DOHH2 (cell line): ENCODE data around the gene SMIM15.
"Not testable (repeated sequence)": the region's sequence is repeated elsewhere in the genome, so short reads cannot be mapped to it uniquely, and the experiment has no call there.

Source experiments
- H3F3A ChIP-seq: fragments of 200-600 bp; sonication (generic), shearing (Covaris generic); 2 replicates; pipeline ENCODE4 v1.6.0; 2016; ENCODE audit warnings: antibody characterized with exemption, mild to moderate bottlenecking; ENCODE audit not compliant: control insufficient read depth, insufficient read depth
- H3K27ac ChIP-seq: fragments of 200-600 bp; sonication (generic); 2 replicates; pipeline ENCODE4 v1.5.1; 2014; ENCODE audit warnings: low read depth, mild to moderate bottlenecking, low read length, moderate library complexity
- H3K27me3 ChIP-seq: fragments of 200-600 bp; sonication (generic); 2 replicates; pipeline ENCODE4 v1.6.1; 2014; ENCODE audit warnings: mild to moderate bottlenecking, low read length, mixed read lengths; ENCODE audit not compliant: control insufficient read depth
- H3K36me3 ChIP-seq: fragments of 200-600 bp; sonication (generic); 2 replicates; pipeline ENCODE4 v1.6.1; 2014; ENCODE audit warnings: mild to moderate bottlenecking, low read length, moderate library complexity, mixed read lengths; ENCODE audit not compliant: control insufficient read depth
- H3K4me1 ChIP-seq: fragments of 200-600 bp; sonication (generic); 2 replicates; pipeline ENCODE4 v1.6.1; 2014; ENCODE audit warnings: mild to moderate bottlenecking, low read length, mixed read lengths; ENCODE audit not compliant: control insufficient read depth
- H3K4me2 ChIP-seq: fragments of 200-600 bp; sonication (generic); 2 replicates; pipeline ENCODE4 v1.6.0; 2014; ENCODE audit warnings: mild to moderate bottlenecking, low read length, moderate library complexity
- H3K4me3 ChIP-seq: fragments of 200-600 bp; sonication (generic); 2 replicates; pipeline ENCODE4 v1.5.1; 2014; ENCODE audit warnings: mild to moderate bottlenecking, low read length, mixed read lengths
- H3K79me2 ChIP-seq: fragments of 200-600 bp; sonication (generic); 2 replicates; pipeline ENCODE4 v1.6.1; 2014; ENCODE audit warnings: mild to moderate bottlenecking, low read length, mixed read lengths; ENCODE audit not compliant: control insufficient read depth
- H3K9me2 ChIP-seq: fragments of 200-600 bp; sonication (generic); replicated peaks from 2 replicates; pipeline ENCODE4 v1.6.1; 2014; ENCODE audit warnings: mild to moderate bottlenecking, low read length, mixed read lengths; ENCODE audit not compliant: control insufficient read depth
- H3K9me3 ChIP-seq: fragments of 200-600 bp; sonication (generic); 2 replicates; pipeline ENCODE4 v1.6.1; 2014; ENCODE audit warnings: antibody characterized with exemption, low read length, mixed read lengths; ENCODE audit not compliant: control insufficient read depth, insufficient read depth
- H4K20me1 ChIP-seq: fragments of 200-600 bp; sonication (generic); 2 replicates; pipeline ENCODE4 v1.6.0; 2014; ENCODE audit warnings: low read depth, mild to moderate bottlenecking, antibody characterized with exemption, low read length, moderate library complexity; ENCODE audit not compliant: control insufficient read depth, insufficient read depth
- EZH2phosphoT487 ChIP-seq: fragments of 200-600 bp; sonication (generic); IDR thresholded peaks from 2 replicates; pipeline ENCODE4 v1.6.1; 2017; ENCODE audit warnings: borderline replicate concordance, mild to moderate bottlenecking, antibody characterized with exemption, low read length, moderate library complexity, mixed read lengths
- TF ChIP-seq, protein P1 (sequence below): fragments of 200-600 bp; sonication (generic); IDR thresholded peaks from one replicate; pipeline ENCODE4 v1.5.1; 2014; ENCODE audit warnings: antibody characterized with exemption, mild to moderate bottlenecking, low read depth, low read length; ENCODE audit not compliant: poor library complexity, severe bottlenecking

Gene SMIM15

GRCh38 chr5:61202213-61202612 lies 39.9 kb upstream of the SMIM15 start:
- no peaks in the 10 kb centered on the region for H3K9me2 ChIP-seq
- H3K4me2 ChIP-seq: no peak overlapping the region
- H4K20me1 ChIP-seq: no peaks in the 10 kb centered on the region
- no peaks in the 10 kb centered on the region for H3K27me3 ChIP-seq
- H3K27ac ChIP-seq: no peak overlapping the region
- H3F3A ChIP-seq: no peaks in the 10 kb centered on the region
- H3K4me3 ChIP-seq: no peak overlapping the region
- H3K36me3 ChIP-seq: no peaks in the 10 kb centered on the region
- no peaks in the 10 kb centered on the region for H3K79me2 ChIP-seq
- TF ChIP-seq EZH2phosphoT487: no peak
- TF ChIP-seq, protein P1, sequence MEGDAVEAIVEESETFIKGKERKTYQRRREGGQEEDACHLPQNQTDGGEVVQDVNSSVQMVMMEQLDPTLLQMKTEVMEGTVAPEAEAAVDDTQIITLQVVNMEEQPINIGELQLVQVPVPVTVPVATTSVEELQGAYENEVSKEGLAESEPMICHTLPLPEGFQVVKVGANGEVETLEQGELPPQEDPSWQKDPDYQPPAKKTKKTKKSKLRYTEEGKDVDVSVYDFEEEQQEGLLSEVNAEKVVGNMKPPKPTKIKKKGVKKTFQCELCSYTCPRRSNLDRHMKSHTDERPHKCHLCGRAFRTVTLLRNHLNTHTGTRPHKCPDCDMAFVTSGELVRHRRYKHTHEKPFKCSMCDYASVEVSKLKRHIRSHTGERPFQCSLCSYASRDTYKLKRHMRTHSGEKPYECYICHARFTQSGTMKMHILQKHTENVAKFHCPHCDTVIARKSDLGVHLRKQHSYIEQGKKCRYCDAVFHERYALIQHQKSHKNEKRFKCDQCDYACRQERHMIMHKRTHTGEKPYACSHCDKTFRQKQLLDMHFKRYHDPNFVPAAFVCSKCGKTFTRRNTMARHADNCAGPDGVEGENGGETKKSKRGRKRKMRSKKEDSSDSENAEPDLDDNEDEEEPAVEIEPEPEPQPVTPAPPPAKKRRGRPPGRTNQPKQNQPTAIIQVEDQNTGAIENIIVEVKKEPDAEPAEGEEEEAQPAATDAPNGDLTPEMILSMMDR: no peak
- H3K9me3 ChIP-seq: no peaks in the 10 kb centered on the region
- no peaks in the 10 kb centered on the region for H3K4me1 ChIP-seq

- Histone ChIP-seq H3K27ac (no peak overlapping the region), H3F3A (no peaks in the 10 kb centered on the region), H3K4me3 (no peak overlapping the region), H3K36me3 (no peaks in the 10 kb centered on the region), H3K9me2 (no peaks in the 10 kb centered on the region), H3K4me1 (no peaks in the 10 kb centered on the region), H3K27me3 (no peaks in the 10 kb centered on the region), H3K9me3 (no peaks in the 10 kb centered on the region), H4K20me1 (no peaks in the 10 kb centered on the region), H3K79me2 (no peaks in the 10 kb centered on the region), H3K4me2 (no peak overlapping the region)
- TF ChIP-seq EZH2phosphoT487: no peak
- TF ChIP-seq, protein P1: no peak
Observed at GRCh38 chr5:61200582-61201155, 38.4 kb upstream of the SMIM15 start.

GRCh38 chr5:61198606-61199005 lies 36.3 kb upstream of the SMIM15 start:
- TF ChIP-seq EZH2phosphoT487: no peak
- TF ChIP-seq, protein P1: no peak
- H3K9me3 ChIP-seq: no peaks in the 10 kb centered on the region
- no peaks in the 10 kb centered on the region for H3F3A ChIP-seq
- H3K79me2 ChIP-seq: no peaks in the 10 kb centered on the region
- H4K20me1 ChIP-seq: no peaks in the 10 kb centered on the region
- no peaks in the 10 kb centered on the region for H3K36me3 ChIP-seq
- H3K27ac ChIP-seq: no peak overlapping the region
- no peaks in the 10 kb centered on the region for H3K9me2 ChIP-seq
- no peak overlapping the region for H3K4me3 ChIP-seq
- H3K4me2 ChIP-seq: no peak overlapping the region
- H3K4me1 ChIP-seq: no peaks in the 10 kb centered on the region
- H3K27me3 ChIP-seq: no peaks in the 10 kb centered on the region

DNA sequence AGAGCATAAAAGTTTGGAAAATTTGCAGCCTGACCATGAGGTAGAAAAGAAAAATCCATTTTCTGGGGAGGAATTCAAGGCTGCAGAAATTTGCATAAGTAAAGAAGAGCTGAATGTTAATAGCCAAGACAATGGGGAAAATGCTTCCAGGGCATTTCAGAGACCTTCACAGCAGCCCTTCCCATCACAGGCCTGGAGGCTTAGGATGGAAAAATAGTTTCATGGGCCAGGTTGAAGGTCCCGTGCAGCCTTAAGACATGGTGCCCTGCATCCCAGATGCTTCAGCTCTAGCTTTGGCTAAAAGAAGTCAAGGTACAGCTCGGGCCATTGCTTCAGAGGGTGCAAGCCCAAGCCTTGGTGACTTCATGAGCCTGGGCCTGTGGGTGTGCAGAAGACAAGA lies 25.6 kb upstream of the SMIM15 start:
- H3K9me2 ChIP-seq, H3K27ac ChIP-seq, H3K36me3 ChIP-seq, H3K4me2 ChIP-seq, H3K4me1 ChIP-seq, H4K20me1 ChIP-seq, H3K4me3 ChIP-seq, H3K79me2 ChIP-seq, H3K9me3 ChIP-seq, H3F3A ChIP-seq, H3K27me3 ChIP-seq: not testable (repeated sequence)

DNA sequence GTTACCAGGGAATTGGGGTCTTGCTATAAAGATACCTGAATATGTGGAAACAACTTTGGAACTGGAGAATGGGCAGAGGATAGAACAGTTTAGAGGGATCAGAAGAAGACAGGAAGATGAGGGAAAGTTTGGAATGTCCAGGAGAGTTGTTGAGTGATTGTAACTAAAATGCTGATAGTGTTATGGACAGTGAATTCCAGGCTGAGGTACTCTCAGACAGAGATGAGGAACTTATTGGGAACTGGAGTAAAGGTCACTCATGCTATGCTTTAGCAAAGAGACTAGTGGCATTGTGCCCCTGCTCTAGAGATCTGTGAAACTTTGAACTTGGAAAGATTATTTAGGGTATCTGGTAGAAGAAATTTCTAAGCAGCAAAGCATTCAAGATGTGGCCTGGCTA lies 25.1 kb upstream of the SMIM15 start:
- not testable (repeated sequence) for H3K27me3 ChIP-seq, H3K4me2 ChIP-seq, H4K20me1 ChIP-seq, H3K27ac ChIP-seq, H3F3A ChIP-seq, H3K79me2 ChIP-seq, H3K4me1 ChIP-seq, H3K36me3 ChIP-seq, H3K9me2 ChIP-seq, H3K4me3 ChIP-seq, H3K9me3 ChIP-seq
